ENCODE data around the gene PKD1.

DNA sequence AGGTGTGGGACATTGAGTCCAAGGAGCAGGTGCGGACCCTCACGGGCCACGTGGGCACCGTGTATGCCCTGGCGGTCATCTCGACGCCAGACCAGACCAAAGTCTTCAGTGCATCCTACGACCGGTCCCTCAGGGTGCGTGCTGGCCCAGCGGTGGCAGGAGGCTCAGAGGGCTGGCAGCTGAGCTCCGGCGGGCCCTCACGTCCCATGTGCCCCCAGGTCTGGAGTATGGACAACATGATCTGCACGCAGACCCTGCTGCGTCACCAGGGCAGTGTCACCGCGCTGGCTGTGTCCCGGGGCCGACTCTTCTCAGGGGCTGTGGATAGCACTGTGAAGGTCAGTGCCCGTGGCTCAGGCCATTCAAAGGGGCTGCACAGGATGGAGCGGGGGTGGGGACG is 40.3 kb upstream of the PKD1 start:
- TF ChIP-seq, protein P1, sequence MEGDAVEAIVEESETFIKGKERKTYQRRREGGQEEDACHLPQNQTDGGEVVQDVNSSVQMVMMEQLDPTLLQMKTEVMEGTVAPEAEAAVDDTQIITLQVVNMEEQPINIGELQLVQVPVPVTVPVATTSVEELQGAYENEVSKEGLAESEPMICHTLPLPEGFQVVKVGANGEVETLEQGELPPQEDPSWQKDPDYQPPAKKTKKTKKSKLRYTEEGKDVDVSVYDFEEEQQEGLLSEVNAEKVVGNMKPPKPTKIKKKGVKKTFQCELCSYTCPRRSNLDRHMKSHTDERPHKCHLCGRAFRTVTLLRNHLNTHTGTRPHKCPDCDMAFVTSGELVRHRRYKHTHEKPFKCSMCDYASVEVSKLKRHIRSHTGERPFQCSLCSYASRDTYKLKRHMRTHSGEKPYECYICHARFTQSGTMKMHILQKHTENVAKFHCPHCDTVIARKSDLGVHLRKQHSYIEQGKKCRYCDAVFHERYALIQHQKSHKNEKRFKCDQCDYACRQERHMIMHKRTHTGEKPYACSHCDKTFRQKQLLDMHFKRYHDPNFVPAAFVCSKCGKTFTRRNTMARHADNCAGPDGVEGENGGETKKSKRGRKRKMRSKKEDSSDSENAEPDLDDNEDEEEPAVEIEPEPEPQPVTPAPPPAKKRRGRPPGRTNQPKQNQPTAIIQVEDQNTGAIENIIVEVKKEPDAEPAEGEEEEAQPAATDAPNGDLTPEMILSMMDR (IDR thresholded peaks at IDR 0.05): no peak
- no peak for TF ChIP-seq POLR2A (IDR thresholded peaks at IDR 0.05)

All from sigmoid colon (tissue), 3 donors.